ENCODE results near the gene SPATA1. TPM values are rescaled to one million over a fixed set of nuclear protein-coding genes. Genes with fewer than 3 reads are reported as not detected.
"Not testable (repeated sequence)": the region's sequence is repeated elsewhere in the genome, so short reads cannot be mapped to it uniquely, and the experiment has no call there.

The SPATA1 gene
- total RNA-seq, 2 donors from 2014 or later = 0.95 to 3.0 TPM

DNA sequence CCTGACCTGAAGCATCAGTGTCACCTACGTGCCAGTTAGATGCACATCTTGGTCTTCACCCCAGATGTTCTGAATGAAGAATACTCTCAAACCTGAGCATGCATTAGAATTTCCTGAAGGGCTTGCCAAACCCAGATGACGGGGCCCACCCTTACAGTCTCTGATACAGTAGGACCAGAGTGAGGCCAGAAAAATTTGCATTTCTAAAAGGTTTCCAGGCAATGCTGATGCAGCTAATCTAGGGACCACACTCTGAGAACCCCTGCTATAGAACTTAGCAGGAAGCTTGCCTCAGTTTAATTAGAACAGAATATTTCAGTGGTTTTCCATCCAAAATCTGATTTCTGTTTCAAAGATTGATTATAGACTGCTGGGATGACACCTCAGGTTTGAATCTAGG is 77.9 kb downstream of the SPATA1 start:
- no peak overlapping the region for H3K27ac Mint-ChIP-seq
- H3K36me3 Mint-ChIP-seq = no peaks in the 10 kb centered on the region
- H3K9me3 Mint-ChIP-seq = no peaks in the 10 kb centered on the region
- ATAC-seq = no peak
- H3K4me1 Mint-ChIP-seq (ENCODE audit: low read depth in 2 of 2) = no peaks in the 10 kb centered on the region
- DNase-seq (ENCODE audit: low spot score) = no peak
- H3K4me3 Mint-ChIP-seq = no peak overlapping the region
- peaks cover 7 to 14% of the 10 kb centered on the region in 2 donors for H3K27me3 Mint-ChIP-seq

DNA sequence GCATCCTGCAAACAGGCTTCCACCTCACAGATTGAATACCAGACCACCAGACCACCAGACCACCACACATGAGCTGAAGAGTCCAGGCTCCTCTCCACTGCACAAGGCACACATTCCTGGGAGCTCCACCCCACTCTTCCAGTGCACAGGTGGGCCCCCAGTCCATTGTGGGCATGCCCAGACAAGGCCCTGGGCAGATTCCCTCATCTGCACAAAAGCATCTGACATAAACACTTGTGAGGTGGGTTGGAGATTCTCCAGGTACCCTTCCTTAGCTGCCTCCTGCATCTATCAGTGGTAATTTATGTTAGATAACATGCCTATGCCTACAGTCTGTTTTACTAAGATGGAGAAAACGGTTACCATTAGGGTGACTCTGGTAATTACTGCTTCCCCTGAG is 79.6 kb downstream of the SPATA1 start:
- DNase-seq (ENCODE audit: low spot score) (no peak), ATAC-seq (no peak)
- Mint-ChIP-seq H3K27ac (no peak overlapping the region), H3K36me3 (no peaks in the 10 kb centered on the region), H3K27me3 (peaks cover 14 to 22% of the 10 kb centered on the region in 2 donors), H3K9me3 (no peaks in the 10 kb centered on the region), H3K4me1 (ENCODE audit: low read depth in 2 of 2) (no peaks in the 10 kb centered on the region), H3K4me3 (no peak overlapping the region)

DNA sequence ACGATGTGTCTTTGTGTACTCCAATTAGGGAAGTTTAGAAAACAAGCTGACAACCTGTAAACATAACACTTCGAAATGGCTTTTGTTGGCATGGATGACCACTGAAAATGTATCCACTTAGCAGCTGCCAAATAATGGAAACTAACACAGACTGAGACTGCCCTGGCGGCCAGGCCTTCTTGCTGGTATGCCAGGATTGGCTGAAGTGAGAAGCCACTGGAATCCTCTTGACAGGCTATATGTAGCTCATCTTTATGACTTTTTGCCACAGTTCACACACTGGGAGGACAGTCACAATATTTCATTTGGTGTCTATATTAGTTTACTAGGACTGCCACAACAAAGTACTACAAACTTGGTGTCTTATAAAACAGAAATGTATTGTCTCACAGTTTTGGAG is 80.9 kb downstream of the SPATA1 start:
- Mint-ChIP-seq H3K4me3 (no peak overlapping the region), H3K27ac (no peak overlapping the region), H3K36me3 (no peaks in the 10 kb centered on the region), H3K27me3 (peaks cover 22 to 26% of the 10 kb centered on the region in 2 donors), H3K4me1 (ENCODE audit: low read depth in 2 of 2) (no peaks in the 10 kb centered on the region), H3K9me3 (no peaks in the 10 kb centered on the region)
- ATAC-seq (no peak), DNase-seq (ENCODE audit: low spot score) (no peak)

DNA sequence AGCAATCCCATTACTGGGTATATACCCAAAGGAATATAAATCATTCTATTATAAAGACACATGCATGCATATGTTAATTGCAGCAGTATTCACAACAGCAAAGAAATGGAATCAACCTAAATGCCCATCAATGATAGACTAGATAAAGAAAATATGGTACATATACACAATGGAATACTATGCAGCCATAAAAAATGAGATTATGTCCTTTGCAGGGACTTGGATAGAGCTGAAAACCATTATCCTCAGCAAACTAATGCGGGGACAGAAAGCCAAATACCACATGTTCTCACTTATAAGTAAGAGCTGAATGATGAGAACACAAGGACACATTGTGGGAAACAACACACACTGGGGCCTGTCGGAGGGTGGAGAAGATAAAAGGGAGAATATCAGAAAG is 88.8 kb downstream of the SPATA1 start:
- Mint-ChIP-seq H3K4me1 (ENCODE audit: low read depth in 2 of 2) (peaks cover 0 to 13% of the 10 kb centered on the region in 2 donors), H3K27me3 (peaks cover 35 to 39% of the 10 kb centered on the region in 2 donors)
- not testable (repeated sequence) for ATAC-seq; DNase-seq (ENCODE audit: low spot score); H3K9me3 Mint-ChIP-seq; H3K36me3 Mint-ChIP-seq; H3K27ac Mint-ChIP-seq; H3K4me3 Mint-ChIP-seq

DNA sequence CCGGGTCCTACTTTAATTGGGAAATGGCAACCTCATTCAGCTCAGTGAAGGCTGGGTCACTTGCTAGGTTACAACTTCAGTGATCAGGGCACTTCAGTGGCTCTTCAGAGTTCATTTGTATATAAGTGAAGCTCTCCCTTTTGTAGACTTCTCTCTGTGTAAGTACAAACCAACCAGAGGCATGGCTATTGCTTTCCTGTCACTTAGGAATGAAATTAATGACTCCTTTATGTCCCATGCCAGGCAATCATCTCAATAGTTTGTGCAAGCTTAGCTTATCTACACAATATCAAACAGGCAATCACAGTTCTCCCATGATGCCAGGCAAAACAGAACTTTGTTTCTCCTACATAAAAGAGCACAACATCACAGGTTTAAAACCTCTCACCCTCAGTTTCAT is 90.8 kb downstream of the SPATA1 start:
- H3K4me1 Mint-ChIP-seq (ENCODE audit: low read depth in 2 of 2) = peaks cover 0 to 13% of the 10 kb centered on the region in 2 donors
- H3K9me3 Mint-ChIP-seq = no peaks in the 10 kb centered on the region
- no peak overlapping the region for H3K27ac Mint-ChIP-seq
- H3K36me3 Mint-ChIP-seq = peaks cover 4% of the 10 kb centered on the region
- H3K4me3 Mint-ChIP-seq = no peak overlapping the region
- peaks cover 24 to 25% of the 10 kb centered on the region in 2 donors for H3K27me3 Mint-ChIP-seq
- DNase-seq (ENCODE audit: low spot score) (no peak), ATAC-seq (no peak)

DNA sequence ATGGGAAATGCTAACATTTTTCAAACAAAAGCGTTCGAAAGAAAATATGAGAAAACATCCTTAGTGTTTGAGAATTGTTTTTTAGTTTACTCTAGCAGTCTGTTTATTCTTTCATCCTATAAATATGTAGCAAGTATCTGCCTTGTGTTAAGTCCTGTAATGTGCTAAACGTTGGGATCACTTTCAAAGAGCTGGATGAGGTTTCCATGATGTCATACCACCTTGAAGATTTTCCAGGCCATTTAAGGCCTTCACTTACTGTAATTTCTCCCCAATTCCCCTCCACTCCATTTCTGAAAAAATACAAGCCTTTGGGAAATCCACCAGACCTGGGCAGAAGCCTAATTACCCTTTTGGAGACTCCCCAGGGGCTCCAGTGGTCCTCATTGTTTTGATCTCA is 92.2 kb downstream of the SPATA1 start:
- Mint-ChIP-seq H3K27me3 (peaks cover 14 to 15% of the 10 kb centered on the region in 2 donors), H3K36me3 (peaks cover 4% of the 10 kb centered on the region), H3K4me3 (peak overlapping the region; percentile 70), H3K9me3 (no peaks in the 10 kb centered on the region), H3K4me1 (ENCODE audit: low read depth in 2 of 2) (peaks cover 0 to 13% of the 10 kb centered on the region in 2 donors), H3K27ac (peak overlapping the region in 1 of 2 donors; percentile 78)
- DNase-seq (ENCODE audit: low spot score) = no peak
- ATAC-seq = no peak

DNA sequence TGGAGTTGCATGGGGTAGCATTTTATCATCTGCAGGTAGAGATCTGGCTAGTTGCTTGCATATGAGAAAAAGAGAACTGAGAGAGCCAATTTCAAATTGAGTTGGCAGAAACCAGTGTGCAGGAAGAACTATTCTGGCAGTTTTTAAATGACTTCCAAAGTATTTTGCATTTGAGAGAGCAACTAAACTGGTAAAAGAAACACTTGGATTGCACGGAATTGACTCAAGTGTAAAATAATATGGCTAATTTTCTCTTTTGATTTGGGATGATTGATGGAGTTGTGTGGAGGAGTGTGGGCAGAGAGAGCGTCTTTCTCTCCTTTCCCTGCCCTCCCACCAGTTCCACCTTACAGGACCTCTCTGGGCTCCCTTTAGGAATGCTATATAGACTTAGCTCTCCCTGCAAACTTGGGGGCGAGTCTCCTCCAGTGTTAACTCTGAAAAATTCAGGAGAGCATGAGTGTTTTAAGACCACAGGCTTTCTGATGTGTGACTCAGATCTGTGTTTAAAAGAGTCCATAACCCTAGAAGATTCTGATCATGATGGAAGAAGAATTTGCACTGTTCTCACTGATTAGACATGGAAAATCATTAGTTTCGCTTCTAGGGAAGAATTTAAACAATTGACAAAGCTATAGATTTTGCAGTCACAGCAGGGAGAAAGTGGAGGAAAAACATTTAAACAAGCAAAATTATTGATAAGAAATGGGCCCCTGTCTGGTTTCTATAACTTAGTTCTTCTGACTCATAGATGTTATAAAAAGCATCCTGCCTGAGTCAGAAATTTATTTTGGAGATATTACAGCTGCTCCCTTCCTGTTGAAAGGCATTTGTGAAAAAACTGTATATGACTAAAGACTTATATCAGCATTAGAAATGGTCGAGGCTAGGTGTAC is 92.9 kb downstream of the SPATA1 start:
- peak overlapping the region in 1 of 2 donors; percentile 78 for H3K27ac Mint-ChIP-seq

DNA sequence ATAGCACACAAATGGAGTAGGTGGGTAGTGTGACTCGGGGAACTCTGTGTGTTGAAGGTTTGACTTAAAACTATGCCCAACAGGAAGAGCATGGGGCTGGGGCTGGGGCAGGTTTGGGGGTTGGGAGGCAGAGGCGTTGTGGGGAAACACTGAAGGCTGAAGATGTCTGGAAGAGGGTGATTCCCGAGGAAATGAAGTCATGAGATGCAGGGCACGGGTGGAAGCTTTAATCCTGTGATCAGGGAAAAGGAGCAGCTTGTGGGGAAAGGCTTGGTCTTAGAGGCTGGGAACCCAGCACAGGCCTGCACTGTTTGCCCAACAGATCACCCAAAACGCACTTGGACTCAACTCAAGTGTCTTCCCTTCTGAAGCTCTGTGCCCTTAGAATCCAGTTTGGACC is 94.6 kb downstream of the SPATA1 start:
- no peak for ATAC-seq
- peaks cover 0 to 13% of the 10 kb centered on the region in 2 donors for H3K4me1 Mint-ChIP-seq (ENCODE audit: low read depth in 2 of 2)
- peaks cover 6 to 8% of the 10 kb centered on the region in 2 donors for H3K27me3 Mint-ChIP-seq
- no peak for DNase-seq (ENCODE audit: low spot score)
- H3K9me3 Mint-ChIP-seq = peaks cover 4% of the 10 kb centered on the region
- peaks cover 22% of the 10 kb centered on the region for H3K36me3 Mint-ChIP-seq
- no peak overlapping the region for H3K27ac Mint-ChIP-seq
- no peak overlapping the region for H3K4me3 Mint-ChIP-seq

More for the DNA sequence above, 92.9 kb downstream of the SPATA1 start:
- H3K9me3 Mint-ChIP-seq = no peaks in the 10 kb centered on the region
- H3K27me3 Mint-ChIP-seq = peaks cover 11 to 14% of the 10 kb centered on the region in 2 donors
- peaks cover 7% of the 10 kb centered on the region for H3K36me3 Mint-ChIP-seq
- peak in 1 of 2 donors; percentile 80 for ATAC-seq
- H3K4me1 Mint-ChIP-seq (ENCODE audit: low read depth in 2 of 2) = peaks cover 0 to 13% of the 10 kb centered on the region in 2 donors
- no peak for DNase-seq (ENCODE audit: low spot score)
- peak overlapping the region; percentile 70 for H3K4me3 Mint-ChIP-seq

DNA sequence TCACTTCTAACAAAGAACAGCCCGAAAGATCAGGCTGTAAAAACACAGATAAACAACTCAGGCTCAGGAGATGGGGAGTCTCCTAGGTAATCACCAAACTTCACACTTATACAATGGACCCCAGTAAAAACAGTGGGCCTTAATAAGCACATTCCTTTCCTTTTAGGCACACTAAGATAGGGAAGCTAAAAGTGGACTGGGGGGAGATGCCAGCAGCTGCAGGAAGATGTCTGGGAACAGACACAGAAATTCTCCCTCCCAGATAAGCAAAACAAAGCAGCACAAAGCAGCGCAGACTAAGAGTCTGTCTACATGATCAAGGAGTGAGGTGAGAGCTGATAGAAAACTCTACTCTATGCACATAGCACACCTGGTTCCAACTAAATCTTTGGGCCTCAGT is 97.0 kb downstream of the SPATA1 start:
- DNase-seq (ENCODE audit: low spot score) = no peak
- Mint-ChIP-seq H3K4me3 (no peak overlapping the region), H3K4me1 (ENCODE audit: low read depth in 2 of 2) (peaks cover 0 to 13% of the 10 kb centered on the region in 2 donors), H3K27me3 (peaks cover 7 to 15% of the 10 kb centered on the region in 2 donors), H3K27ac (no peak overlapping the region), H3K9me3 (peaks cover 10% of the 10 kb centered on the region), H3K36me3 (peaks cover 33% of the 10 kb centered on the region)
- ATAC-seq = no peak

DNA sequence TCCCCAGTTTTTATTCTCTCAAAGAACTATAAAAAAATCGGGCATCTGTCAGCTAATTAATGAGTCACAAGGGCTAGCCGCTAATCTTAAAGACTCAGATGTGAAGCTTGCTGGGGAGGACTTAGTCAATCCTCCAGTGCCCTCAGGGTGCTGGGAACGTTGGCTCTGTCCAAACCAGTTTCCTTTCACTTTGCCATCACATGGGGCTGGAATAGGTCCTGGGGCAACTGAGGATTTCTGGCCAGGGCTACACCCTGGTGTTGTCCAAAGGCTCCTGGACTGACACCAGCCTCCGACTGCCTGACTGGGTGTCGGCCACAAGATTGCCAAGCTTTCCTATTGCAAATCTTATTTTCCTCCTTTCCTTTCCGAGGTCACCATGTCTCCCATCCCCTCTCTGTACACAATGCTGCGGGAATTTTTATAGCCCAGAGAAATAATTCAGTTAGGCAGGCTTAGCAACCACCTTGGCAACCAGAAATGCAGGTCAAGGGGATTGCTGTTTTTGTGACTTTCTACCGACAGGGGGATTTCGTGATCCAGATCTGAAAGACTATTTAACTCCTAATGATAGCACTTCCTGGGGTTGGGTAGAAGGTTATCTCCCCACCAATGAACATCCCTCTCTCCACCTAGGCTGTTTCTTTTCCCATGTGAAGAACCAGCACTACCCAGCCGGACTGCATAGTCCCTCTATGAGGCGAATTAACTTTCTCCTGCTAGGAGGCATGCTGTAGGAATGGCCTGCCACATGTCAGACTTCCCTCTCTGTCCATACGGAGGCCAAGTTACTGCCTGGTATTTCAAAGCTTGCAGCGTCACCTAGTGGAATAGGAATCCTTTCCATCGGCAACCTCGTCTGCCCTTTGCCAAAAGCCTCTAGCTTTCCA is 98.0 kb downstream of the SPATA1 start:
- peaks cover 7 to 15% of the 10 kb centered on the region in 2 donors for H3K27me3 Mint-ChIP-seq
- DNase-seq (ENCODE audit: low spot score) (no peak), ATAC-seq (no peak)
- peaks cover 0 to 8% of the 10 kb centered on the region in 2 donors for H3K4me1 Mint-ChIP-seq (ENCODE audit: low read depth in 2 of 2)
- no peak overlapping the region for H3K4me3 Mint-ChIP-seq
- H3K36me3 Mint-ChIP-seq = peaks cover 33% of the 10 kb centered on the region
- no peak overlapping the region for H3K27ac Mint-ChIP-seq
- peaks cover 10% of the 10 kb centered on the region for H3K9me3 Mint-ChIP-seq

DNA sequence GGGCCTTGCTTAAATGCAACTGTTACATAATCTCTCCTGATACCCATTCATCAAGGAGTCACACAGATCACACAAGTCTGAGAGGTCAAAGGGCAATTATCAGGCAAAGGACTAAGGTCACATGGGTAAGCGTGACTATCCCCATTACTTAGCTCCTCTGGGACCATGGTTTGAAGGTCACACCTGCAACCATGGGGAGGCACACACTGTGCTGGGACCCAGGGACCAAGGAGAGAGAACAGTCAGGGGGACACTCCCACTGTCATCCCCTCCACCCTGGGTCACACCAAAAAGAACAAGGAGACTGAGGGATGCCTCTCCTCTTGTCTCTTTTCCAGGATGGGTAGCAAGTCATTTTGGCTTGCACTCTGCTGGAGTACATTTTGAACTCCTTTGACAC is 99.0 kb downstream of the SPATA1 start:
- H3K9me3 Mint-ChIP-seq = peaks cover 10% of the 10 kb centered on the region
- no peak for ATAC-seq
- peaks cover 29% of the 10 kb centered on the region for H3K36me3 Mint-ChIP-seq
- no peaks in the 10 kb centered on the region for H3K4me1 Mint-ChIP-seq (ENCODE audit: low read depth in 2 of 2)
- H3K27ac Mint-ChIP-seq = no peak overlapping the region
- no peak for DNase-seq (ENCODE audit: low spot score)
- H3K4me3 Mint-ChIP-seq = no peak overlapping the region
- H3K27me3 Mint-ChIP-seq = peaks cover 7 to 15% of the 10 kb centered on the region in 2 donors

DNA sequence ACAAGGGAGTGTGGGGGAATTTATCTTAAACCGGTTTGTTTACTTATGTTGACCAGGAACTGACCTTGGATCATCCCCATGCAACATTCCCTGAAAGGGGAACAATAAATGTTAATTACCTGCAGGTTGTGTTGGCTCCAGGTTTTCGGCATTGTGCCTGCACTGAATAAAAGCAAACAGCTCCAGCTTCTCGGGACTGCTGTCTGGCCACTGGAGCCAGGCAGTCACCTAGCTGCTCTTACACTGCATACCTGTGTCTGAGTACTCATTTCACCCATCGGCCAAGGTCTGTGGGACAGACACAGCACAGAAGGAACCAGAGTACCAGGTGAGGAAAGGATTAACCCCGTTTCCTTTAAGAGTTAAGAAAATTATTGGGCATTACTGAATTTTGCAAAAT is 100.8 kb downstream of the SPATA1 start:
- no peak overlapping the region for H3K4me3 Mint-ChIP-seq
- H3K27ac Mint-ChIP-seq = no peak overlapping the region
- DNase-seq (ENCODE audit: low spot score) (no peak), ATAC-seq (no peak)
- H3K4me1 Mint-ChIP-seq (ENCODE audit: low read depth in 2 of 2) = no peaks in the 10 kb centered on the region
- H3K36me3 Mint-ChIP-seq = peaks cover 29% of the 10 kb centered on the region
- H3K27me3 Mint-ChIP-seq = peaks cover 15 to 17% of the 10 kb centered on the region in 2 donors
- peaks cover 10% of the 10 kb centered on the region for H3K9me3 Mint-ChIP-seq

DNA sequence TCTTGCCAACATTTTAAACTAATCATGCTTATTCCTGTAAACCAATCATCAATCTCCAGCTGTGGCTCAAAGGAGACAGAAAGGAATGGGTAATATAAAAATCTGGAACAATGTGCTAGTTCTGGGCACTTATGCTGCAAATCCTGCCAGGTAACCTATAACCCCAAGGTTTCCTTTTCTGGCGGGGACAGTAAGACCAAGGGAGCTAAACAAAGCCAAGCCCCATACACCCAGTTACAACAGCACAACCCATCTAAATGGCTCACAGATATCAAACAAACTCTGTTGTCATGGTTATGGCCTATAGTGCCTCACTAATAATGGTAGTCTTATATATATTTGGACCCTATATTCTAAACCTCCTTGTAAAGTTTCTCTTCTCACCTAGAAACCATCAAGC is 104.9 kb downstream of the SPATA1 start:
- Mint-ChIP-seq H3K4me1 (ENCODE audit: low read depth in 2 of 2) (no peaks in the 10 kb centered on the region), H3K9me3 (peaks cover 4% of the 10 kb centered on the region), H3K27ac (no peak overlapping the region), H3K27me3 (peaks cover 23 to 26% of the 10 kb centered on the region in 2 donors), H3K36me3 (peaks cover 12% of the 10 kb centered on the region), H3K4me3 (no peak overlapping the region)
- DNase-seq (ENCODE audit: low spot score) (no peak), ATAC-seq (no peak)

DNA sequence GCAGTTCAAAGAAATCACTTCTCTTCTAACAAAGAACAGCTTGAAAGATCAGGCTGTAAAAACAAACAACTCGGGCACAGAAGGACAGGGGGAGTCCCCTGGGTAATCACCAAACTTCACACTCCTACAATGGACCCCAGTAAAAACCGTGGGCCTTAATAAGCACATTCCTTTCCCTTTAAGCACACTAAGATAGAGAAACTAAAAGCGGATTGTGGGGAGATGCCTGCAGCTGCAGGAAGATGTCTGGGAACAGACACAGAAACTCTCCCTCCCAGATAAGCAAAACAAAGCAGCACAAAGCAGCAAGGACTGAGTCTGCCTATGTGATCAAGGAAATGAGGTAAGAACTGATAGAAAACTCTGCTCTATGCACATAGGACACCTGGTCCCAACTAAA is 105.6 kb downstream of the SPATA1 start:
- DNase-seq (ENCODE audit: low spot score) (no peak), ATAC-seq (no peak)
- Mint-ChIP-seq H3K9me3 (no peaks in the 10 kb centered on the region), H3K4me3 (no peak overlapping the region), H3K27ac (no peak overlapping the region), H3K27me3 (peaks cover 17 to 26% of the 10 kb centered on the region in 2 donors), H3K36me3 (peaks cover 5% of the 10 kb centered on the region), H3K4me1 (ENCODE audit: low read depth in 2 of 2) (no peaks in the 10 kb centered on the region)
